SK-N-SH (cell line): ENCODE measurements around the gene TECPR2. TPM values are rescaled to one million over a fixed set of nuclear protein-coding genes. Genes with fewer than 3 reads are reported as not detected.

Experiments
- CTCF ChIA-PET: fragments of 300-600, 350-600 bp; formaldehyde crosslinking; extraction: SDS; loops from one replicate; lab custom pipeline; 2021; lab: Yijun Ruan, JAX
- POLR2A ChIA-PET: fragments of 350-600 bp; sonication (Branson Sonifier 250); formaldehyde crosslinking; extraction: SDS; loops from one replicate; lab custom pipeline; 2020; ENCODE audit warnings: antibody characterized with exemption, inconsistent platforms; lab: Yijun Ruan, JAX
- DNase-seq: peaks from one replicate; pipeline ENCODE4 v3.0.0; 2012
- H2AFZ ChIP-seq: fragments of 200-600 bp; sonication (generic); 2 replicates; pipeline ENCODE4 v1.8.1; 2016; ENCODE audit warnings: antibody characterized with exemption, mild to moderate bottlenecking, low read depth
- H3F3A ChIP-seq: fragments of 200-600 bp; sonication (generic); replicated peaks from 2 replicates; pipeline ENCODE3; 2016; ENCODE audit warnings: antibody characterized with exemption, mild to moderate bottlenecking; ENCODE audit not compliant: insufficient read depth
- H3K27ac ChIP-seq, 2 experiments: fragments of 200-500 bp in 1 of 2; fragments of 200-600 bp in 1 of 2; sonication (Bioruptor generic) in 1 of 2; sonication (generic), shearing (Covaris generic) in 1 of 2; 2 replicates each; pipeline versions ENCODE4 v1.5.1 to v1.6.1; 2014 to 2016; ENCODE audit warnings: low read depth in 2 of 2, inconsistent platforms in 1 of 2, low read length in 1 of 2, mild to moderate bottlenecking in 1 of 2, mixed read lengths in 1 of 2
- H3K27me3 ChIP-seq: fragments of 200-600 bp; sonication (generic), shearing (Covaris generic); 2 replicates; pipeline ENCODE4 v1.6.1; 2016; ENCODE audit warnings: mixed run types; ENCODE audit not compliant: insufficient read depth
- H3K36me3 ChIP-seq, 2 experiments: fragments of 200-500 bp in 1 of 2; fragments of 200-600 bp in 1 of 2; sonication (Bioruptor generic) in 1 of 2; sonication (generic) in 1 of 2; replicated peaks in 1 of 2; 2 replicates each; pipeline versions ENCODE3 to v1.5.1; 2014 to 2016; ENCODE audit warnings: low read length in 1 of 2, mild to moderate bottlenecking in 1 of 2; ENCODE audit not compliant: insufficient read depth in 2 of 2, control insufficient read depth in 1 of 2
- H3K4me1 ChIP-seq, 2 experiments: fragments of 200-500 bp in 1 of 2; fragments of 200-600 bp in 1 of 2; sonication (Bioruptor generic) in 1 of 2; sonication (generic), shearing (Covaris generic) in 1 of 2; 2 replicates each; pipeline versions ENCODE4 v1.5.1 to v1.6.1; 2014 to 2016; ENCODE audit warnings: low read depth in 1 of 2, low read length in 1 of 2, mixed run types in 1 of 2; ENCODE audit not compliant: insufficient read depth in 2 of 2, control insufficient read depth in 1 of 2
- H3K4me2 ChIP-seq: fragments of 200-600 bp; sonication (generic), shearing (Covaris generic); 2 replicates; pipeline ENCODE4 v1.6.1; 2017; ENCODE audit warnings: mixed run types
- H3K4me3 ChIP-seq, 2 experiments: fragments of 200-500 bp in 1 of 2; fragments of 200-600 bp in 1 of 2; sonication (Bioruptor generic) in 1 of 2; sonication (generic), shearing (Covaris generic) in 1 of 2; 2 replicates each; pipeline versions ENCODE4 v1.5.1 to v1.8.1; 2014 to 2016; ENCODE audit warnings: low read depth in 2 of 2, inconsistent platforms in 1 of 2, low read length in 1 of 2, mild to moderate bottlenecking in 1 of 2, mixed read lengths in 1 of 2, moderate library complexity in 1 of 2
- H3K79me2 ChIP-seq: fragments of 200-600 bp; sonication (generic); 2 replicates; pipeline ENCODE4 v1.8.1; 2017; ENCODE audit warnings: mild to moderate bottlenecking; ENCODE audit not compliant: insufficient read depth
- H3K9ac ChIP-seq: fragments of 200-600 bp; sonication (generic); 2 replicates; pipeline ENCODE4 v1.6.1; 2017; ENCODE audit warnings: mixed run types
- H3K9me2 ChIP-seq: fragments of 200-600 bp; sonication (generic); 2 replicates; pipeline ENCODE4 v1.6.1; 2017; ENCODE audit warnings: mixed run types
- H3K9me3 ChIP-seq: fragments of 200-600 bp; sonication (generic); 2 replicates; pipeline ENCODE4 v1.6.1; 2017; ENCODE audit warnings: mixed run types, mild to moderate bottlenecking, moderate library complexity
- H4K20me1 ChIP-seq: fragments of 200-600 bp; sonication (generic); 2 replicates; pipeline ENCODE4 v1.6.1; 2017; ENCODE audit warnings: mild to moderate bottlenecking, mixed run types; ENCODE audit not compliant: insufficient read depth
- CHD2 ChIP-seq: fragments of 150-350 bp; IDR thresholded peaks from 2 replicates; pipeline ENCODE4 v1.6.1; 2018; ENCODE audit warnings: low read length; ENCODE audit not compliant: partially characterized antibody
- EP300 ChIP-seq, 2 experiments: IDR thresholded peaks; 2 replicates each; pipeline versions ENCODE4 v1.4.0 to v1.6.1; 2012; ENCODE audit warnings: borderline replicate concordance in 1 of 2, low read depth in 1 of 2, low read length in 1 of 2
- FOSL2 ChIP-seq: IDR thresholded peaks from 2 replicates; pipeline ENCODE4 v1.4.0; 2012; ENCODE audit warnings: low read depth, mild to moderate bottlenecking, moderate library complexity, borderline replicate concordance
- IRF3 ChIP-seq: fragments of 150-350 bp; IDR thresholded peaks from 2 replicates; pipeline ENCODE4 v1.6.1; 2016; ENCODE audit warnings: mild to moderate bottlenecking, low read depth, low read length
- MAX ChIP-seq: IDR thresholded peaks from 2 replicates; pipeline ENCODE4 v1.4.0; 2012; ENCODE audit warnings: low read depth
- MEF2A ChIP-seq: IDR thresholded peaks from 2 replicates; pipeline ENCODE4 v1.4.0; 2012; ENCODE audit warnings: low read depth, borderline replicate concordance
- MXI1 ChIP-seq: IDR thresholded peaks from 2 replicates; pipeline ENCODE4 v1.6.1; 2012; ENCODE audit warnings: mild to moderate bottlenecking, low read depth, low read length, improper control_type of control experiment
- RAD21 ChIP-seq: IDR thresholded peaks from 2 replicates; pipeline ENCODE4 v1.6.1; 2012; ENCODE audit warnings: mild to moderate bottlenecking, low read length
- RFX5 ChIP-seq: IDR thresholded peaks from 2 replicates; pipeline ENCODE4 v1.6.1; 2012; ENCODE audit warnings: mild to moderate bottlenecking, improper control_type of control experiment, low read length
- TAF1 ChIP-seq: IDR thresholded peaks from 2 replicates; pipeline ENCODE4 v1.6.1; 2012; ENCODE audit warnings: low read depth, mild to moderate bottlenecking, low read length, moderate library complexity, borderline replicate concordance
- TCF12 ChIP-seq: IDR thresholded peaks from 2 replicates; pipeline ENCODE4 v1.4.0; 2012
- TEAD4 ChIP-seq: IDR thresholded peaks from 2 replicates; pipeline ENCODE4 v1.4.0; 2012; ENCODE audit warnings: mild to moderate bottlenecking, borderline replicate concordance; ENCODE audit not compliant: insufficient read depth
- YY1 ChIP-seq: IDR thresholded peaks from 2 replicates; pipeline ENCODE4 v1.4.0; 2012; ENCODE audit warnings: low read depth, mild to moderate bottlenecking
- ZBTB33 ChIP-seq: IDR thresholded peaks from 2 replicates; pipeline ENCODE4 v1.4.0; 2012; ENCODE audit warnings: low read depth, borderline replicate concordance
- WGBS: methylation state at CpG from one replicate; pipeline ENCODE4 v1.1.6; 2017; ENCODE audit warnings: low lambda C conversion rate; 5-methylcytosine and 5-hydroxymethylcytosine counted together
- polyA plus RNA-seq, 3 experiments: library from polyadenylated mRNA; depleted of rRNA; stranded (reverse); fragments of >200 nt; gene quantifications; 2 replicates each; pipeline ENCODE4 v1.2.3, GENCODE V29; 2012
- TF ChIP-seq, protein P1 (sequence below): IDR thresholded peaks from 2 replicates; pipeline ENCODE4; 2012
- TF ChIP-seq, protein P2 (sequence below): IDR thresholded peaks from 2 replicates; pipeline ENCODE4 v1.4.0; 2012; ENCODE audit warnings: low read depth, borderline replicate concordance

Gene TECPR2
- polyA plus RNA-seq, 1 of the 3 experiments (the other 2 are of a cell fraction): 6.9 TPM

DNA sequence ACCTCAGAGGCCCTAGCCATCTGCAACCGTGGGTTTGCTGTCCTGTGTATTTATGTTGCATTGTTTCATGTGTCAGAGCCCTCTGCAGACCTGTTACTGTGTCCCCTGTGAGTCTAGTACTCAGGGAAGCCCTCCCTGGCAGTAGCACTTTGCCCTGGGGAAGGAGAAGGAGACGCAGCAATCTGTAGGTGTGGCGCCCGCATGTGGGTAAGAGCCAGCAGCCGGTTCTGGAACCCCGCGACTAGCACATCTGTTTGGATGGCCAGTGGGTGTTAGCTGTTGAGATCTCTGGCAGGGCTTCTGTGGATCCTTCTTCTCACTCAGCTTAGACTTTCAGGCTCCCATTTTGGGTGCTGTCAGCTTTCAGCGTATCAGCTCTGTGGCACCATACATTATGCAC lies 57.0 kb downstream of the TECPR2 start:
- H3K27me3 ChIP-seq: no peaks in the 10 kb centered on the region
- H3K27ac ChIP-seq: no peak overlapping the region
- H3K4me1 ChIP-seq: no peaks in the 10 kb centered on the region
- TF ChIP-seq IRF3: no peak
- no peak for TF ChIP-seq EP300 (IDR thresholded peaks at IDR 0.05; ENCODE audit: borderline replicate concordance in 1 of 2, low read depth in 1 of 2, low read length in 1 of 2)
- no peak for TF ChIP-seq TAF1
- TF ChIP-seq TEAD4: no peak
- TF ChIP-seq CHD2: no peak
- no peak for TF ChIP-seq RAD21
- no peak for TF ChIP-seq MEF2A
- H3K4me3 ChIP-seq: no peak overlapping the region
- POLR2A ChIA-PET: no interaction called here
- no peak overlapping the region for H2AFZ ChIP-seq
- WGBS: 92% methylated on average over 7 of the region's 8 CpGs
- CTCF ChIA-PET: interaction anchor here (1.1 to 1.3 kb wide), 2 partner anchors 17 to 105 kb away, joined by 3 to 7 read pairs; no protein-coding TSS in a partner anchor
- H3K79me2 ChIP-seq: no peaks in the 10 kb centered on the region
- H3K9me3 ChIP-seq: no peaks in the 10 kb centered on the region
- H3F3A ChIP-seq: no peaks in the 10 kb centered on the region
- H4K20me1 ChIP-seq: no peaks in the 10 kb centered on the region
- no peaks in the 10 kb centered on the region for H3K9me2 ChIP-seq
- H3K4me2 ChIP-seq: no peak overlapping the region
- DNase-seq: no peak
- no peak overlapping the region for H3K9ac ChIP-seq
- peaks cover 3 to 10% of the 10 kb centered on the region in 2 experiments for H3K36me3 ChIP-seq

DNA sequence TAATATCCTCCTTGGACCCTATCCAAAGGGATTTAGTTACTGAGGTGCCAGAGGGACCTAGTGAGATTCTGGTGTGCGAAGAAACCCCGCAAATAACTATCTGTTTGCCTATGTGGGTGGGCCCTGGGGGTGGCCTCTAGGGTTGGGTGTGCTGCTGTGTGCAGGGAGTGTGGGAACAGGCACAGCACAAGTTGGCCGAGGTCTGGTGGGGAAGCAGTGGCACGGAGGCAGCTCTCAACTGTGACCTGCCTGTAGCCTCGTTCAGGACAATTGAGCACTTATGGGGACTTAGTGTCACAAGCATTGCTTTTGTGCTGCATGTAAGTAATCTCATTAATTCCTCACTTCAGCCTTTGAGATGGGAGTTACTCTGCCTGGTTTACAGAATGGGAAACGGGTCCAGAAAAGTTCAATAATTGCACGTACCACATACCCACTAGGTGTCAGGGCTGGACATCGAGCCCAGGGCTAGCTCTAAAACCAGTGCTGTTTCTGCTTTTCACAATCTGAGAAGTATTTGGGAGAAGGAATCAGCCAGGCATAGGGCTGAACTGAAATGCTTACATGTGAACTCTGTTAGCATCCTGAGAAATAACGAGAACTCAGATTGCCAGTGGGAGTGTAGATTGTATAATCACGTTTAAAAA lies 58.8 kb downstream of the TECPR2 start:
- CTCF ChIA-PET: interaction anchor here (1.1 to 2.5 kb wide), 3 partner anchors 10 to 103 kb away, joined by 3 to 7 read pairs (median 4); no protein-coding TSS in a partner anchor
- TF ChIP-seq MXI1 (no peak), YY1 (no peak), FOSL2 (no peak), ZBTB33 (no peak), EP300 (IDR thresholded peaks at IDR 0.05; ENCODE audit: borderline replicate concordance in 1 of 2, low read depth in 1 of 2, low read length in 1 of 2) (no peak), CHD2 (no peak), MAX (no peak), TCF12 (no peak), TAF1 (no peak), RFX5 (no peak)
- TF ChIP-seq, protein P1, sequence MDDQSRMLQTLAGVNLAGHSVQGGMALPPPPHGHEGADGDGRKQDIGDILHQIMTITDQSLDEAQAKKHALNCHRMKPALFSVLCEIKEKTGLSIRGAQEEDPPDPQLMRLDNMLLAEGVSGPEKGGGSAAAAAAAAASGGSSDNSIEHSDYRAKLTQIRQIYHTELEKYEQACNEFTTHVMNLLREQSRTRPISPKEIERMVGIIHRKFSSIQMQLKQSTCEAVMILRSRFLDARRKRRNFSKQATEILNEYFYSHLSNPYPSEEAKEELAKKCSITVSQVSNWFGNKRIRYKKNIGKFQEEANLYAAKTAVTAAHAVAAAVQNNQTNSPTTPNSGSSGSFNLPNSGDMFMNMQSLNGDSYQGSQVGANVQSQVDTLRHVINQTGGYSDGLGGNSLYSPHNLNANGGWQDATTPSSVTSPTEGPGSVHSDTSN: no peak
- TF ChIP-seq, protein P2, sequence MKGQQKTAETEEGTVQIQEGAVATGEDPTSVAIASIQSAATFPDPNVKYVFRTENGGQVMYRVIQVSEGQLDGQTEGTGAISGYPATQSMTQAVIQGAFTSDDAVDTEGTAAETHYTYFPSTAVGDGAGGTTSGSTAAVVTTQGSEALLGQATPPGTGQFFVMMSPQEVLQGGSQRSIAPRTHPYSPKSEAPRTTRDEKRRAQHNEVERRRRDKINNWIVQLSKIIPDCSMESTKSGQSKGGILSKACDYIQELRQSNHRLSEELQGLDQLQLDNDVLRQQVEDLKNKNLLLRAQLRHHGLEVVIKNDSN: no peak
- Histone ChIP-seq H3K4me3 (no peak overlapping the region), H3K4me2 (no peak overlapping the region), H3K9ac (no peak overlapping the region), H3K9me2 (no peaks in the 10 kb centered on the region), H4K20me1 (no peaks in the 10 kb centered on the region), H3K27me3 (no peaks in the 10 kb centered on the region), H3K36me3 (peaks cover 6 to 12% of the 10 kb centered on the region in 2 experiments), H3K27ac (no peak overlapping the region), H3K9me3 (no peaks in the 10 kb centered on the region), H3F3A (no peaks in the 10 kb centered on the region), H3K79me2 (no peaks in the 10 kb centered on the region), H3K4me1 (no peaks in the 10 kb centered on the region), H2AFZ (no peak overlapping the region)
- WGBS: 93% methylated on average over 7 of the region's 10 CpGs
- no peak for DNase-seq
- POLR2A ChIA-PET: no interaction called here
